GM10248 (cell line): ENCODE results near the gene ANAPC7.
"Not testable (repeated sequence)": the region's sequence is repeated elsewhere in the genome, so short reads cannot be mapped to it uniquely, and the experiment has no call there.

Experiments used
- CTCF ChIA-PET: fragments of 300-600 bp; sonication (Branson Sonifier 250); formaldehyde crosslinking; extraction: SDS; loops from one replicate; lab custom pipeline; 2021; ENCODE audit warnings: antibody characterized with exemption; lab: Yijun Ruan, JAX
- POLR2A ChIA-PET: fragments of 350-650 bp; sonication (Branson Sonifier 250); formaldehyde crosslinking; extraction: SDS; loops from one replicate; lab custom pipeline; 2020; ENCODE audit warnings: antibody characterized with exemption; lab: Yijun Ruan, JAX
- DNase-seq: peaks from one replicate; pipeline ENCODE4 v3.0.0; 2012; ENCODE audit errors: extremely low spot score
- CTCF ChIP-seq: IDR thresholded peaks from 2 replicates; pipeline ENCODE4 v1.5.1; 2012; ENCODE audit warnings: mild to moderate bottlenecking, low read depth; ENCODE audit errors: extremely low read depth, missing control alignments, control extremely low read depth

Gene ANAPC7

GRCh38 chr12:110426406-110426805 lies 22.9 kb upstream of the ANAPC7 start:
- no peak for DNase-seq
- CTCF ChIA-PET = interaction anchor here (1.4 kb wide), 2 partner anchors 20 to 173 kb away, joined by 3 to 4 read pairs; no protein-coding TSS in a partner anchor
- no peak for TF ChIP-seq CTCF
- POLR2A ChIA-PET = interaction anchor here (0.7 kb wide), 1 partner anchor 67 kb away, joined by 4 read pairs; no protein-coding TSS in a partner anchor

- ChIA-PET POLR2A (no interaction called here), CTCF (interaction anchor here (1.3 kb wide), 1 partner anchor 13 kb away, joined by 4 read pairs; no protein-coding TSS in a partner anchor)
- no peak for TF ChIP-seq CTCF
- no peak for DNase-seq
These were observed 20.7 kb upstream of the ANAPC7 start for GRCh38 chr12:110424237-110424636.

GRCh38 chr12:110421701-110422100 lies 18.2 kb upstream of the ANAPC7 start:
- ChIA-PET CTCF (interaction anchor here (1.9 to 4.1 kb wide), 2 partner anchors 10 to 29 kb away, joined by 4 to 36 read pairs; partner anchors contain the start of gene ARPC3), POLR2A (interaction anchor here (0.5 to 1.2 kb wide), 2 partner anchors 9 to 27 kb away, joined by 4 to 14 read pairs; no protein-coding TSS in a partner anchor)
- TF ChIP-seq CTCF = no peak
- DNase-seq = no peak

- ChIA-PET CTCF (interaction anchor here (1.0 to 4.1 kb wide), 3 partner anchors 10 to 71 kb away, joined by 4 to 36 read pairs (median 4); partner anchors contain the start of gene ARPC3), POLR2A (interaction anchor here (0.5 to 1.2 kb wide), 2 partner anchors 10 to 27 kb away, joined by 4 to 14 read pairs; no protein-coding TSS in a partner anchor)
- TF ChIP-seq CTCF = no peak
- no peak for DNase-seq
These were observed 17.7 kb upstream of the ANAPC7 start for GRCh38 chr12:110421159-110421661.

- DNase-seq, POLR2A ChIA-PET: not testable (repeated sequence)
- CTCF ChIA-PET = interaction anchor here (0.8 to 4.1 kb wide), 3 partner anchors 11 to 321 kb away, joined by 3 to 36 read pairs (median 4); no protein-coding TSS in a partner anchor
These were observed 17.1 kb upstream of the ANAPC7 start for GRCh38 chr12:110420644-110421043.

- POLR2A ChIA-PET, DNase-seq: not testable (repeated sequence)
- CTCF ChIA-PET = interaction anchor here (1.2 to 3.4 kb wide), 3 partner anchors 14 to 69 kb away, joined by 3 to 20 read pairs (median 3); partner anchors contain the start of gene ARPC3
These were observed 13.6 kb upstream of the ANAPC7 start for GRCh38 chr12:110417113-110417512.

GRCh38 chr12:110410086-110410485 lies 6.6 kb upstream of the ANAPC7 start:
- POLR2A ChIA-PET, DNase-seq, CTCF ChIA-PET: not testable (repeated sequence)

- DNase-seq, POLR2A ChIA-PET: not testable (repeated sequence)
- CTCF ChIA-PET = interaction anchor here (0.7 to 1.3 kb wide), 3 partner anchors 11 to 26 kb away, joined by 3 to 5 read pairs (median 4); no protein-coding TSS in a partner anchor
These were observed 1.7 kb upstream of the ANAPC7 start for GRCh38 chr12:110405126-110405662.
